Measurements from ENCODE around the gene HNRNPUL2. TPM values are rescaled to one million over a fixed set of nuclear protein-coding genes. Genes with fewer than 3 reads are reported as not detected.

HNRNPUL2 gene
- total and polyA plus RNA-seq, 10 of the 15 experiments (the other 5 are each of a cell fraction or from before 2014, with no cell fraction given): 1.6 to 72.2 (median 14.9) TPM

DNA sequence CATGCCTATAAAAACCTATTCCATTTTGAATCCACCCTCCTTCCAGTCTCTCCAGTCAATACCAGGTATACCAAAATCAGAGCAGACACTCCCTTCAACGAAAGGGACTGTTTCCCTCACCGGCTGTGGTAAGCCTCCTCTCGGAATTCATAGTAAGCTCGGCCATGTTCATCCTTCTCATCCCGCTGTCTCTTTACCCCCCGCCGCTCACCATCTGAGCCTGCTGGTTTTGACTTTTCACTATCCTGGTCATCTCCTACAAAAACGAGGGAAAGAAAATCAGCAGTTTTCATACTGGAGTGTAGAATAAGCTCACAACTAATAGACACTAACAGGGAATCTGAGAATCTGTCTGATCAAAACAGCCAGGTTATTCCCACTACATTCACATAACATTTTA, 3.1 kb downstream of the HNRNPUL2 start:
- no peaks in the 10 kb centered on the region; the same call in 1 of the 2 replicates for H3K4me1 ChIP-seq (ENCODE audit: control insufficient read depth, insufficient read depth, low read length)
- H3K9me3 ChIP-seq (replicated peaks; ENCODE audit: control insufficient read depth, insufficient read depth, low read length): no peaks in the 10 kb centered on the region; the same call in 2 of the 3 replicates
- DNase-seq (ENCODE audit: low read depth, low spot score) (no peak), FAIRE-seq (no peak), ATAC-seq (no peak)
- no TSS peak for BruUV-seq (replicated peaks)
- peak overlapping the region; percentile 100 for H3K4me3 ChIP-seq
- in situ Hi-C loops (cut with MboI) (no loop called here), intact Hi-C loops (cut with micrococcal nuclease; ENCODE audit: unreplicated experiment) (no loop called here)
- POLR2A ChIA-PET: interaction anchor here (0.9 to 6.8 kb wide), 12 partner anchors 9 to 126 kb away, joined by 3 to 79 read pairs (median 4); partner anchors contain the start of genes BSCL2, C11orf98, CSKMT and GNG3
- H2AFZ ChIP-seq (ENCODE audit: control insufficient read depth, low read depth, low read length): no peak overlapping the region
- no peaks in the 10 kb centered on the region for H3K27me3 ChIP-seq (replicated peaks in 1 of 2; ENCODE audit: control insufficient read depth in 2 of 2, insufficient read depth in 2 of 2, low read length in 1 of 2)
- SMC1A ChIA-PET (ENCODE audit: uncharacterized antibody, unreplicated experiment): interaction anchor here (1.0 to 2.1 kb wide), 8 partner anchors 8 to 50 kb away, joined by 3 to 9 read pairs (median 4); partner anchors contain the start of gene ZBTB3
- CTCF ChIA-PET: interaction anchor here (0.6 to 2.2 kb wide), 12 partner anchors 9 to 329 kb away, joined by 3 to 7 read pairs (median 4); partner anchors contain the start of gene SLC3A2
- H3K36me3 ChIP-seq (ENCODE audit: control insufficient read depth in 2 of 2, insufficient read depth in 2 of 2, low read length in 1 of 2): peaks cover 14 to 50% of the 10 kb centered on the region in 2 experiments
- peaks cover 11% of the 10 kb centered on the region for H4K20me1 ChIP-seq (ENCODE audit: control insufficient read depth, insufficient read depth)
- no peak overlapping the region; the same call in 1 of the 2 replicates for H3K27ac ChIP-seq (ENCODE audit: control insufficient read depth, insufficient read depth)
- TF ChIP-seq, protein P1, sequence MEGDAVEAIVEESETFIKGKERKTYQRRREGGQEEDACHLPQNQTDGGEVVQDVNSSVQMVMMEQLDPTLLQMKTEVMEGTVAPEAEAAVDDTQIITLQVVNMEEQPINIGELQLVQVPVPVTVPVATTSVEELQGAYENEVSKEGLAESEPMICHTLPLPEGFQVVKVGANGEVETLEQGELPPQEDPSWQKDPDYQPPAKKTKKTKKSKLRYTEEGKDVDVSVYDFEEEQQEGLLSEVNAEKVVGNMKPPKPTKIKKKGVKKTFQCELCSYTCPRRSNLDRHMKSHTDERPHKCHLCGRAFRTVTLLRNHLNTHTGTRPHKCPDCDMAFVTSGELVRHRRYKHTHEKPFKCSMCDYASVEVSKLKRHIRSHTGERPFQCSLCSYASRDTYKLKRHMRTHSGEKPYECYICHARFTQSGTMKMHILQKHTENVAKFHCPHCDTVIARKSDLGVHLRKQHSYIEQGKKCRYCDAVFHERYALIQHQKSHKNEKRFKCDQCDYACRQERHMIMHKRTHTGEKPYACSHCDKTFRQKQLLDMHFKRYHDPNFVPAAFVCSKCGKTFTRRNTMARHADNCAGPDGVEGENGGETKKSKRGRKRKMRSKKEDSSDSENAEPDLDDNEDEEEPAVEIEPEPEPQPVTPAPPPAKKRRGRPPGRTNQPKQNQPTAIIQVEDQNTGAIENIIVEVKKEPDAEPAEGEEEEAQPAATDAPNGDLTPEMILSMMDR (IDR thresholded peaks at IDR 0.05 in 2 of 3, conservative IDR thresholded peaks at IDR 0.05 in 1 of 3; ENCODE audit: control insufficient read depth in 2 of 3, extremely low read depth in 1 of 3, insufficient read depth in 1 of 3, low read depth in 3 of 3, low read length in 3 of 3): no peak
- TF ChIP-seq ASH2L (IDR thresholded peaks at IDR 0.05; ENCODE audit: borderline replicate concordance, low read depth): no peak
- TF ChIP-seq TBL1XR1 (IDR thresholded peaks at IDR 0.05; ENCODE audit: low read depth, low read length): no peak
- TF ChIP-seq CBFB (IDR thresholded peaks at IDR 0.05; ENCODE audit: low read depth): no peak
- RAD21 ChIA-PET (ENCODE audit: unreplicated experiment): interaction anchor here (1.3 to 1.9 kb wide), 2 partner anchors 29 to 138 kb away, joined by 3 to 4 read pairs; partner anchors contain the start of gene ZBTB3
- 69% methylated on average over 8 of the region's 8 CpGs for whole genome bisulfite sequencing (ENCODE audit: insufficient coverage, insufficient replicate concordance, low lambda C conversion rate, missing lambda C conversion rate)
- H3K9ac ChIP-seq (ENCODE audit: control insufficient read depth, insufficient read depth, low read length): peak overlapping the region; percentile 91
- peak overlapping the region; percentile 81 for H3K4me2 ChIP-seq (ENCODE audit: control insufficient read depth, insufficient read depth)
- peaks cover 68% of the 10 kb centered on the region for H3K79me2 ChIP-seq (ENCODE audit: control insufficient read depth, insufficient read depth, low read length)

DNA sequence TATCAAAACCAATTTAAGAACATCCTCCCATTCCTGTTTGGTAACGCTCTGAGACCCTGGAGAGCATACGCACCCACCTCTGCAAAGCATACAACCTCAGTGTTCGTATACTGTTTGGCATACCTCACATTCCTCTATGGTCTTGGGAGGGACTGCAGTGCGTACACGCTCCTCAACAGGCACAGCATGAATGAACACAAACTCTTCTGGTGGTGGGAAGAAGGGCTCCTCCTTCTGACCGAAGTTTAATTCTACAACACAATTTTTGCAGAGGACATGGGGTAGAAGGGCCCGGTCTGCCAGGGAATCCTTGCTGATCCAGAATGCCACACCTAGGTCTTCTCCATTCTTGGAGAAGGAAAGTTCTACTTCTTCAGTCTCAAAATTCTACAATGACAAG, 5.3 kb downstream of the HNRNPUL2 start:
- Histone ChIP-seq H3K36me3 (ENCODE audit: control insufficient read depth in 2 of 2, insufficient read depth in 2 of 2, low read length in 1 of 2) (peaks cover 15 to 68% of the 10 kb centered on the region in 2 experiments), H3K4me1 (ENCODE audit: control insufficient read depth, insufficient read depth, low read length) (no peaks in the 10 kb centered on the region; the same call in 1 of the 2 replicates), H3K4me3 (no peak overlapping the region), H3K9me3 (replicated peaks; ENCODE audit: control insufficient read depth, insufficient read depth, low read length) (no peaks in the 10 kb centered on the region), H3K27ac (ENCODE audit: control insufficient read depth, insufficient read depth) (no peak overlapping the region), H3K4me2 (ENCODE audit: control insufficient read depth, insufficient read depth) (no peak overlapping the region), H2AFZ (ENCODE audit: control insufficient read depth, low read depth, low read length) (no peak overlapping the region), H4K20me1 (ENCODE audit: control insufficient read depth, insufficient read depth) (peaks cover 11% of the 10 kb centered on the region), H3K79me2 (ENCODE audit: control insufficient read depth, insufficient read depth, low read length) (peaks cover 59% of the 10 kb centered on the region), H3K27me3 (replicated peaks in 1 of 2; ENCODE audit: control insufficient read depth in 2 of 2, insufficient read depth in 2 of 2, low read length in 1 of 2) (no peaks in the 10 kb centered on the region), H3K9ac (ENCODE audit: control insufficient read depth, insufficient read depth, low read length) (no peak overlapping the region)
- ATAC-seq (no peak), DNase-seq (ENCODE audit: low read depth, low spot score) (no peak), FAIRE-seq (no peak)
- SMC1A ChIA-PET (ENCODE audit: uncharacterized antibody, unreplicated experiment): no interaction called here
- in situ Hi-C loops (cut with MboI) (no loop called here), intact Hi-C loops (cut with micrococcal nuclease; ENCODE audit: unreplicated experiment) (no loop called here)
- RAD21 ChIA-PET (ENCODE audit: unreplicated experiment): no interaction called here
- TF ChIP-seq POLR2AphosphoS5 (IDR thresholded peaks at IDR 0.05; ENCODE audit: low read length) (0 out of 2 replicates have a peak, but pooled peaks have one; percentile 23), GATAD2B (conservative IDR thresholded peaks at IDR 0.05; ENCODE audit: low read depth) (no peak)
- 91% methylated on average over 7 of the region's 7 CpGs for WGBS (ENCODE audit: insufficient coverage, insufficient replicate concordance, low lambda C conversion rate, missing lambda C conversion rate)
- TSS peak; percentile 58 for BruUV-seq (replicated peaks)
- POLR2A ChIA-PET: no interaction called here
- CTCF ChIA-PET: interaction anchor here (1.3 to 2.1 kb wide), 2 partner anchors 13 to 64 kb away, joined by 3 to 6 read pairs; no protein-coding TSS in a partner anchor

Measured in GM12878 (cell line).